GM08714 (cell line): ENCODE results near the gene COG5.
"Not testable (repeated sequence)": the region's sequence is repeated elsewhere in the genome, so short reads cannot be mapped to it uniquely, and the experiment has no call there.

Experiments
- H3K4me3 ChIP-seq: fragments of 200-500 bp; sonication (Bioruptor generic); 2 replicates; pipeline ENCODE4 v1.5.1; 2014; ENCODE audit warnings: mild to moderate bottlenecking, low read length, inconsistent platforms
- ZNF274 ChIP-seq: IDR thresholded peaks from 2 replicates; pipeline ENCODE4 v1.6.1; 2012; ENCODE audit warnings: mild to moderate bottlenecking, low read depth, low read length

COG5 gene

DNA sequence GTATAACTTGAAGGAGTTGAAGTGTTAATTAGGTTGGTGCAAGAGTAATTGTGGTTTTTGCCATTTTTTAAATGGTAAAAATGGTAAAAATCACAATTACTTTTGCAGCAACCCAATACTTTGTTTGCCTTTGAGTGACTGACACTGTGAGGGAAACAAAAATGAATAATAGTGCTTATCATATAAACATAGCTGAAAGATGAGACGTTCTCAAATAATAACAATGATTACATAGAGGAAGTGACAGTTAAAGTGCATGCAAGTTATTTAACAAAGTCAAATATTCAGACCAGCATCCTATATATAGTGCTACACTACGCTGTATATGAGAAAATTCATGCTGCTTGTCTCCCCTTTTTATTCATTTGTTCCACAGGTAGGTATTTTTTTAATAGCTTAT, 399.6 kb downstream of the COG5 start:
- H3K4me3 ChIP-seq, result no peak overlapping the region
- TF ChIP-seq ZNF274, result no peak

DNA sequence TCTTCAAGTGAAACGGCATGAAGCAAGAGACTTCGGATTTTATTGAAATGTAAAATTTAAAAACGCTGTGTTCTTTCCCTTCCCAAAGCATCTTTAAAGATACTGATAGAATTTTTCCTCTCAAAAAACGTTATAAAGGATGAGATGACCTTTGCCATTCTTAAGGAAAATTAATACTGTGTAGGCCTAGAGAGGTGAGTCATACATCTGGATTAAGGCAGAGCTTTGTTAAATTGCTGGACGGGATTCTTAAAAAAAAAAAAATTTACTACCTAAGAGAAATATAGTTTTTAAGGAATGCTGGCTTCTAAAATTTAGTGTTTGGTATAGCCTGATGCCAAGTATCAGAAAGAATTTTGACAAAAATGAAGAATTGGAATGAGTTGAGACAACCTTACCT, 401.2 kb downstream of the COG5 start:
- no peak overlapping the region for H3K4me3 ChIP-seq
- TF ChIP-seq ZNF274, result no peak

- TF ChIP-seq ZNF274, result no peak
- H3K4me3 ChIP-seq, result no peak overlapping the region
These were observed 402.3 kb downstream of the COG5 start for GRCh38 chr7:107161415-107161814.

DNA sequence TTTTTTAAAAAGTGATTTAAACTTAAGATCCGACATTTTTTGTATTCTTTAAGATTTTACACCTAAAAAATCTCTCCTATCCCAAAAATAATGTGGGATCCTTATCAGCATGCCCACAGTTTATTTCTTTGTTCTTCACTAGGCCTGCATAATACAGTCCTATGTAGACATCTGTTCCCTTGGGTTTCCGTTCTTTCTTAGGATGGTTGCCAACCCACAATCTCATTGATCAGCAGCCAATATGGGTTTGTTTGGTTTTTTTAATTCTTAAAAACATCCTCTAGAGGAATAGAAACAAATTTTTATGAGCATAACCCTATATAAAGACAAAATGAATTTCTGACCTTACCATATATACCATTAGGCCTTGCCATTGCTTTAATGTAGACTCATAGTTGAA, 403.3 kb downstream of the COG5 start:
- no peak overlapping the region for H3K4me3 ChIP-seq
- no peak for TF ChIP-seq ZNF274

DNA sequence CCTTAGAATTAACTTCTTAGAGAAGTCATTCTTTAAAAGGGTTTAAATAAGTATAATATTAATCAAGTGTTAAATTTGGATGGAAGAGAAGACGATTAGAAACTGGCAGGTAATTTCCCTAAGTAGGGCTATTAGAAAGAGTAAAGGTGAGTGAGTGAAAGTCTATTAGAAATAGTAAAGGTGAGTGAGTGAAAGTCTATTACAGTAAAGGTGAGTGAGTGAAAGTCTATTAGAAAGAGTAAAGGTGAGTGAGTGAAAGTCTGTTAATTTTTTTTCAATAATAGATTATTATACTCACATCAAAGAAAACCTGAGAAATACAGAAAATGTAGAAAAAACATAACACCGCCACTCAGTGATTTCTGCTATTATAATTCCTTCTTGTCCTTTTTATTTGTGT, 405.7 kb downstream of the COG5 start:
- no peak for TF ChIP-seq ZNF274

GRCh38 chr7:107157091-107157490, 406.6 kb downstream of the COG5 start:
- no peak overlapping the region for H3K4me3 ChIP-seq

More for the DNA sequence above, 405.7 kb downstream of the COG5 start:
- no peak overlapping the region for H3K4me3 ChIP-seq

DNA sequence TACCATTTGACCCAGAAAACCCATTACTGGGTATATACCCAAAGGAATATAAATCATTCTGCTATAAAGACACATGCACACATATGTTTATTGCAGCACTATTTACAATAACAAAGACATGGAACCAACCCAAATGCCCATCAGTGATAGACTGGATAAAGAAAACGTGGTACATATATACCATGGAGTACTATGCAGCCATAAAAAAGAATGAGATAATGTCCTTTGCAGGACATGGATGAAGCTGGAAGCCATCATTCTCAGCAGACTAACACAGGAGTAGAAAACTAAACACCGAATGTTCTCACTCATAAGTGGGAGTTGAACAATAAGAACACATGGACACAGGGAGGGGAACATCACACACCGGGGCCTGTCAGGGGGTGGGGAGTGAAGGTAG, 408.0 kb downstream of the COG5 start:
- not testable (repeated sequence) for H3K4me3 ChIP-seq

More at GRCh38 chr7:107157091-107157490, 406.6 kb downstream of the COG5 start:
- no peak for TF ChIP-seq ZNF274

DNA sequence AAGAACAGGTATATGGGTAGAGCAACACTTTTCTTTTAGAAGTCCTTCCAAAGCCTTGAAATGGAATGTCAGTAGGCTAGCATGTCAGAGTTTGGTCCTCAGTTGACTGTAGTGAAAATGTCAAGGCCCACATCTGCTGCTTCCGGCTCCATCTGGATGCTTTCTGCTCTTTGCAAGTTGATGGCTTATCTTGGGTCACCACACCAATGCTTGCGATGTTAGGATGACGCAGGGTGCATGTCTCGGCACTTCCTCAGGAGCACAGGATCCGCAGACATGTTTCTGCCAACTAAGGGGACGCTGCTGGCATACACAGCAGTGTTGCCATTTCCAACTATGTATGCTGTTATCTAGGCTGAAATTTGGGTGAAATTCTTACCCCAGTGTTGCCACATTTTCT, 408.9 kb downstream of the COG5 start:
- TF ChIP-seq ZNF274, result no peak

GRCh38 chr7:107152011-107152410, 411.7 kb downstream of the COG5 start:
- no peak for TF ChIP-seq ZNF274

More for the DNA sequence above, 408.9 kb downstream of the COG5 start:
- no peak overlapping the region for H3K4me3 ChIP-seq

More at GRCh38 chr7:107152011-107152410, 411.7 kb downstream of the COG5 start:
- no peak overlapping the region for H3K4me3 ChIP-seq
